GM19324 (cell line): ENCODE results near the gene SOWAHC.
"Not testable (repeated sequence)": the region's sequence is repeated elsewhere in the genome, so short reads cannot be mapped to it uniquely, and the experiment has no call there.

Experiments used
- ATAC-seq: cut with Tn5 transposase; IDR thresholded peaks from one replicate; pipeline ENCODE4 v1.9.1; 2021; ENCODE audit warnings: mild to moderate bottlenecking, moderate library complexity; ENCODE audit not compliant: unreplicated experiment, low FRiP score

SOWAHC gene

GRCh38 chr2:109614715-109615636 lies 812 bp downstream of the SOWAHC start:
- no peak for ATAC-seq

GRCh38 chr2:109615637-109616144 lies 1.5 kb downstream of the SOWAHC start:
- no peak for ATAC-seq

GRCh38 chr2:109616184-109616583 lies 2.0 kb downstream of the SOWAHC start:
- no peak for ATAC-seq

- ATAC-seq: no peak
Measured at GRCh38 chr2:109619032-109619615, 5.0 kb downstream of the SOWAHC start.

GRCh38 chr2:109623297-109623696 lies 9.1 kb downstream of the SOWAHC start:
- ATAC-seq: no peak

- ATAC-seq: no peak
Measured at GRCh38 chr2:109623923-109624322, 9.8 kb downstream of the SOWAHC start.

GRCh38 chr2:109624339-109624738 lies 10.2 kb downstream of the SOWAHC start:
- no peak for ATAC-seq

- not testable (repeated sequence) for ATAC-seq
Measured at GRCh38 chr2:109628321-109628720, 14.2 kb downstream of the SOWAHC start.

- no peak for ATAC-seq
Measured at GRCh38 chr2:109629867-109630266, 15.7 kb downstream of the SOWAHC start.

- no peak for ATAC-seq
Measured at GRCh38 chr2:109630441-109631430, 16.6 kb downstream of the SOWAHC start.

GRCh38 chr2:109631741-109632140 lies 17.6 kb downstream of the SOWAHC start:
- no peak for ATAC-seq

GRCh38 chr2:109632158-109632789 lies 18.1 kb downstream of the SOWAHC start:
- no peak for ATAC-seq

- ATAC-seq: no peak
Measured at GRCh38 chr2:109633284-109633961, 19.3 kb downstream of the SOWAHC start.

- ATAC-seq: no peak
Measured at GRCh38 chr2:109635426-109636304, 21.5 kb downstream of the SOWAHC start.

GRCh38 chr2:109636317-109636716 lies 22.2 kb downstream of the SOWAHC start:
- no peak for ATAC-seq

- peak; percentile 89 for ATAC-seq
Measured at GRCh38 chr2:109637749-109638570, 23.8 kb downstream of the SOWAHC start.

- peak; percentile 44 for ATAC-seq
Measured at GRCh38 chr2:109638795-109639194, 24.6 kb downstream of the SOWAHC start.

GRCh38 chr2:109640000-109640399 lies 25.8 kb downstream of the SOWAHC start:
- ATAC-seq: not testable (repeated sequence)
